Mesendoderm (in vitro differentiated cells): Measurements from ENCODE around the gene FAM181A.

Experiments
- DNase-seq: peaks from one replicate; pipeline ENCODE4 v3.0.0; 2013
- H2AK5ac ChIP-seq: 2 replicates; pipeline ENCODE4 v1.6.1; 2013; ENCODE audit warnings: low read length, inconsistent platforms
- H2BK120ac ChIP-seq: 2 replicates; pipeline ENCODE4 v1.6.1; 2013; ENCODE audit warnings: low read depth, mild to moderate bottlenecking, low read length, moderate library complexity, mixed read lengths
- H2BK15ac ChIP-seq: replicated peaks from 2 replicates; pipeline ENCODE4 v1.6.1; 2013; ENCODE audit warnings: low read depth, mild to moderate bottlenecking, moderate library complexity
- H2BK5ac ChIP-seq: 2 replicates; pipeline ENCODE4 v1.6.1; 2013; ENCODE audit warnings: low read length, inconsistent platforms
- H3K18ac ChIP-seq: 2 replicates; pipeline ENCODE4 v1.6.1; 2013; ENCODE audit warnings: mild to moderate bottlenecking, low read length, mixed read lengths
- H3K23ac ChIP-seq: one replicate; pipeline ENCODE4 v1.6.1; 2013; ENCODE audit warnings: low read length
- H3K27ac ChIP-seq: 2 replicates; pipeline ENCODE4 v1.5.1; 2013; ENCODE audit warnings: low read depth, mild to moderate bottlenecking, inconsistent platforms, low read length, moderate library complexity
- H3K27me3 ChIP-seq: 2 replicates; pipeline ENCODE4 v1.6.1; 2013; ENCODE audit warnings: low read length, control low read depth, mild to moderate bottlenecking, inconsistent platforms; ENCODE audit not compliant: insufficient read depth, poor library complexity
- H3K36me3 ChIP-seq: 2 replicates; pipeline ENCODE4 v1.6.1; 2013; ENCODE audit warnings: low read length, inconsistent platforms; ENCODE audit not compliant: control insufficient read depth, insufficient read depth
- H3K4ac ChIP-seq: one replicate; pipeline ENCODE4 v1.6.1; 2013; ENCODE audit warnings: low read depth, mild to moderate bottlenecking, low read length, moderate library complexity
- H3K4me1 ChIP-seq: 2 replicates; pipeline ENCODE4 v1.6.1; 2013; ENCODE audit warnings: low read depth, low read length, inconsistent platforms; ENCODE audit not compliant: control insufficient read depth
- H3K4me2 ChIP-seq: 2 replicates; pipeline ENCODE4 v1.6.1; 2013; ENCODE audit warnings: low read length
- H3K4me3 ChIP-seq: 2 replicates; pipeline ENCODE4 v1.5.1; 2013; ENCODE audit warnings: mild to moderate bottlenecking, low read length
- H3K56ac ChIP-seq: one replicate; pipeline ENCODE4 v1.6.1; 2013; ENCODE audit warnings: low read length
- H3K79me1 ChIP-seq: 2 replicates; pipeline ENCODE4 v1.6.1; 2013; ENCODE audit warnings: low read length, inconsistent platforms
- H3K79me2 ChIP-seq: 2 replicates; pipeline ENCODE4 v1.6.1; 2013; ENCODE audit warnings: mild to moderate bottlenecking, low read length; ENCODE audit not compliant: control insufficient read depth, insufficient read depth
- H3K9ac ChIP-seq: 2 replicates; pipeline ENCODE4 v1.6.1; 2013; ENCODE audit warnings: low read length, inconsistent platforms
- H4K5ac ChIP-seq: one replicate; pipeline ENCODE4 v1.6.1; 2013; ENCODE audit warnings: low read length
- H4K8ac ChIP-seq: one replicate; pipeline ENCODE4 v1.6.1; 2013; ENCODE audit warnings: low read depth, mild to moderate bottlenecking, control low read depth, low read length, moderate library complexity
- WGBS: extraction: QIAGEN DNeasy Blood & Tissue Kit; methylation state at CpG from one replicate; pipeline ENCODE4 v1.1.7; 2013; ENCODE audit warnings: low lambda C conversion rate, missing lambda C conversion rate; ENCODE audit not compliant: insufficient coverage; ENCODE audit errors: extremely low coverage; 5-methylcytosine and 5-hydroxymethylcytosine counted together

The FAM181A gene

GRCh38 chr14:93953739-93954515 lies 26.8 kb downstream of the FAM181A start:
- Histone ChIP-seq H3K4ac (no peak overlapping the region), H3K36me3 (no peaks in the 10 kb centered on the region), H3K4me2 (no peak overlapping the region), H2BK120ac (no peak overlapping the region), H2BK15ac (no peak overlapping the region), H3K27me3 (no peaks in the 10 kb centered on the region), H4K8ac (no peak overlapping the region), H2AK5ac (no peak overlapping the region), H3K79me2 (no peaks in the 10 kb centered on the region), H2BK5ac (no peak overlapping the region), H3K79me1 (no peaks in the 10 kb centered on the region), H4K5ac (no peak overlapping the region), H3K18ac (no peak overlapping the region), H3K56ac (no peak overlapping the region), H3K4me3 (no peak overlapping the region), H3K9ac (no peak overlapping the region), H3K27ac (no peak overlapping the region), H3K23ac (no peak overlapping the region), H3K4me1 (peaks cover 4% of the 10 kb centered on the region)
- WGBS, result no CpG with 5 or more reads among the region's 18 CpGs
- no peak for DNase-seq

- no peak overlapping the region for H3K56ac ChIP-seq
- H3K18ac ChIP-seq, result no peak overlapping the region
- H3K4ac ChIP-seq, result no peak overlapping the region
- H3K36me3 ChIP-seq, result no peaks in the 10 kb centered on the region
- no peak overlapping the region for H2BK15ac ChIP-seq
- no peaks in the 10 kb centered on the region for H3K79me1 ChIP-seq
- H3K4me3 ChIP-seq, result no peak overlapping the region
- DNase-seq, result no peak
- H3K9ac ChIP-seq, result no peak overlapping the region
- H3K79me2 ChIP-seq, result no peaks in the 10 kb centered on the region
- no peak overlapping the region for H2BK5ac ChIP-seq
- no peak overlapping the region for H2BK120ac ChIP-seq
- no CpG with 5 or more reads among the region's 4 CpGs for WGBS
- peaks cover 6% of the 10 kb centered on the region for H3K4me1 ChIP-seq
- H4K5ac ChIP-seq, result no peak overlapping the region
- H3K4me2 ChIP-seq, result no peak overlapping the region
- H3K27ac ChIP-seq, result no peak overlapping the region
- no peak overlapping the region for H4K8ac ChIP-seq
- no peak overlapping the region for H3K23ac ChIP-seq
- no peak overlapping the region for H2AK5ac ChIP-seq
- no peaks in the 10 kb centered on the region for H3K27me3 ChIP-seq
These were observed 27.3 kb downstream of the FAM181A start for GRCh38 chr14:93954516-93954830.

GRCh38 chr14:93954900-93955849 lies 28.0 kb downstream of the FAM181A start:
- Histone ChIP-seq H3K36me3 (no peaks in the 10 kb centered on the region), H3K79me1 (no peaks in the 10 kb centered on the region), H2AK5ac (no peak overlapping the region), H3K27ac (no peak overlapping the region), H3K27me3 (no peaks in the 10 kb centered on the region), H3K4ac (no peak overlapping the region), H3K9ac (no peak overlapping the region), H2BK5ac (no peak overlapping the region), H3K23ac (no peak overlapping the region), H4K8ac (no peak overlapping the region), H3K18ac (no peak overlapping the region), H4K5ac (no peak overlapping the region), H3K4me1 (peaks cover 7% of the 10 kb centered on the region), H3K4me2 (no peak overlapping the region), H3K56ac (no peak overlapping the region), H3K4me3 (no peak overlapping the region), H2BK15ac (no peak overlapping the region), H2BK120ac (no peak overlapping the region), H3K79me2 (no peaks in the 10 kb centered on the region)
- no peak for DNase-seq
- no CpG with 5 or more reads among the region's 19 CpGs for WGBS

GRCh38 chr14:93955850-93956481 lies 28.8 kb downstream of the FAM181A start:
- Histone ChIP-seq H2BK120ac (no peak overlapping the region), H3K27ac (no peak overlapping the region), H3K79me2 (no peaks in the 10 kb centered on the region), H3K27me3 (no peaks in the 10 kb centered on the region), H4K5ac (no peak overlapping the region), H2BK5ac (no peak overlapping the region), H4K8ac (no peak overlapping the region), H3K79me1 (no peaks in the 10 kb centered on the region), H3K18ac (no peak overlapping the region), H3K4ac (no peak overlapping the region), H3K4me3 (no peak overlapping the region), H2BK15ac (no peak overlapping the region), H2AK5ac (no peak overlapping the region), H3K9ac (no peak overlapping the region), H3K4me2 (no peak overlapping the region), H3K56ac (no peak overlapping the region), H3K36me3 (no peaks in the 10 kb centered on the region), H3K23ac (no peak overlapping the region), H3K4me1 (peaks cover 7% of the 10 kb centered on the region)
- WGBS, result no CpG with 5 or more reads among the region's 8 CpGs
- no peak for DNase-seq

GRCh38 chr14:93956514-93957332 lies 29.6 kb downstream of the FAM181A start:
- Histone ChIP-seq H3K79me2 (no peaks in the 10 kb centered on the region), H3K9ac (no peak overlapping the region), H3K27ac (no peak overlapping the region), H3K4me1 (peaks cover 7% of the 10 kb centered on the region), H3K56ac (no peak overlapping the region), H2BK5ac (no peak overlapping the region), H2BK120ac (no peak overlapping the region), H3K23ac (no peak overlapping the region), H2AK5ac (no peak overlapping the region), H2BK15ac (no peak overlapping the region), H4K5ac (no peak overlapping the region), H3K27me3 (no peaks in the 10 kb centered on the region), H3K36me3 (no peaks in the 10 kb centered on the region), H3K79me1 (no peaks in the 10 kb centered on the region), H3K4ac (no peak overlapping the region), H4K8ac (no peak overlapping the region), H3K18ac (no peak overlapping the region), H3K4me3 (no peak overlapping the region), H3K4me2 (no peak overlapping the region)
- no CpG with 5 or more reads among the region's 14 CpGs for WGBS
- no peak for DNase-seq
